GM20431 (cell line): ENCODE results near the gene PRELP.
"Not testable (repeated sequence)": the region's sequence is repeated elsewhere in the genome, so short reads cannot be mapped to it uniquely, and the experiment has no call there.

ENCODE experiments used
- in situ Hi-C: fragments of 300-500 bp; cut with MseI, MboI; formaldehyde crosslinking; loops from one replicate; pipeline ENCODE4 v1.15.0; 2020; ENCODE audit warnings: low sequenced_read_pairs; ENCODE audit not compliant: unreplicated experiment

PRELP gene

DNA sequence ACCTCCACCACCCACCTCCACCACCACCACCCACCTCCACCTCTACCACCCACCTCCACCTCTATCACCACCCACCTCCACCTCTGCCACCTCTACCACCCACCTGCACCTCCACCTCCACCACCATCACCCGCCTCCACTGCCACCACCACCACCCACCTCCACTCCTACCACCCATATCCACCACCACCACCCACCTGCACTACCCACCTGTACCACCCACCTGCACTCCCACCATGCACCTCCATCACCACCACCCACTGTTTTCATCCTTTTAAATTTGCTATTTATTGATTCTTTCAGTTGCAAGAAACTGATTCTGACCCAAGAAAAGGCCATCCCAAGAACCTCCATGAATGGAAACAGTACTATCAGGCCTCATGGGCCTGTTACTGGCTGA lies 24.7 kb downstream of the PRELP start:
- in situ Hi-C loops = loop anchor here (10.0 kb wide), 1 partner anchor 205 kb away; no protein-coding TSS in a partner anchor

DNA sequence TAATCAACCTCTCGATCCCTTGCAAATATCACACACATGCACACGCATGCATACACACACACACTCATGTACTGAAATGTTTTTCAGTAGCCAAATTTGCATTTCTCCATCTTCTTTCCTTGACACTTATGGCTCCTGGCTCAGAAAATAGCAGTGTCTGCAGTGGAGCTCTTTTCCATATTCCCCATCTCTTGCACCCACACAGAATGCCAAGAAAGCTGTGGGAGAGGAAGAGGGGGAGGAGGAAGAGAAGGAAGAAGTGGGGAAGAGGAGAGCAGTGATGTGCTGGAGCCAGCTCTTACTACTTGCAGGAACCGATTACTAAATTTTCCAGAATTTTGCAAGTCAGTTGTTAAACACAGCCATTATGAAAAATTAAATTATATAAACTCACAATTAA lies 28.2 kb downstream of the PRELP start:
- in situ Hi-C loops = loop anchor here (10.0 kb wide), 1 partner anchor 201 kb away; no protein-coding TSS in a partner anchor

DNA sequence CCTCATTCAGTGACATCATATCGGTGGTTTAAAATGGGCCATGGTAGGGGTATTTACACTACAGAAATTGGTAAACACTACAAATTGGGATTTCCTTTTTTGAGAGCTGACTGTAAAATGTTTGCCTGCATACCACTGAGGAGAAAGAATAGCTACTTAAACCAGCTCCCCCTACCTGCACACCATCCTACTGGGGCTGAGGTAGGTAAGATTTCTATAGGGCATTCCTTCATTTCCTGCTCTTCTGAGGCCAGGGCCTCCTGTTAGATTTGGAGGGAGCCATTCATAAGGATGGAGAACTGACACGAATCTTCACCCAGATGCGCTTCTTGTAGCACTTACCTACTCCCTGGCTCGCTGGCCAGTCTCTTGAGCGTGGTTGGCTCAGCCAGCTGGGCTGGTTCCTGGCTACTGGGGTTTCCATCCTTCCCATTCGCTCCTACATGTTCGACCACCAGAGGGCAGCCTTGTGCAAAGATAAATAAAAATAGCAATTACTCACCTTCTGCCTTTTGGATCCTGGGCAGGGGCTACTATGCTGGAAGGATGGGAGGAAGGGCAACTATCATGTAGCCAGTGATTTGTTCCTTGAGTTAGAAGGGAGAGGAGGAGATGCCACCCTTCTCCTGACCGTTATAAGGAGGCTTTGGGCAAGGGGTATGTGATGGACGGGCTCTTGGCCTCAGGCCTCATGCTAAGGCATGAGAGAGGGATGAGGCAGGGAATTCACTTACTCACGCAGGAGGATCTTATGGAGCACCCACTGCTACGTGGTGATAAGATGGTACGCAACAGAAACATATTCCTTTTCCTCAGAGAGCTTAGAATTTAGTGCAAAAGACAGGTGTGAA lies 29.0 kb downstream of the PRELP start:
- in situ Hi-C loops = loop anchor here (10.0 kb wide), 1 partner anchor 200 kb away; no protein-coding TSS in a partner anchor

DNA sequence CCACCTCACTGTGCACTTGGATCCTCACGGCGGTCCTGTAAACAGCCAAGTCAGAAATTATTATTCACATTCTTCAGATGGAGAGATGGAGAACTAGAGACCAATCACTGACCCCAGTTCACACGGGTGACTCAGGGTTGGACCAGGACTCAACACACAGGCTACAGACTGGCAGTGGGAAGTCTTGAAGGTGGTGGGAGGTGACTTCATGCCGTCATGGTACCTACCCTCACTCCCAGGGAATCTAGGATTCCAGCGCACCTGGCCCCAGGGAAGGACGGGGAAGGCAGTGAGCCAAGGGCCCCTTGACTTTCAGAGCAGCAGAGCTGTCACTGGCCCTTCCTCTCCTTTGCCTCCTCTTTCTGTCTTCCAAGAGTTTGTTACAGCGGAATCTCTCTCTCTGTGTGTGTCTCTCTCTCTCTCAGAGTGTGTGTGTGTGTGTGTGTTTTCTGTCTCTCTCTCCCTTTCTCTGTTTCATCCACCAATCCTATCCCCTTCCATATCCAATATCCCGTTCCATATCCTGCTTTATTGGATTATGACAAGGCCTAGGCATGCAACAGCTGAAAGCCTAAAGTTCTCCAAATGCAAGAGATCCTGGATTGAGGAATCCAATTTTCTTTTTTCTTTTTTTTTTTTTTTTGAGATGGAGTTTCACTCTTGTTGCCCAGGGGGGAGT lies 30.1 kb downstream of the PRELP start:
- in situ Hi-C loops = loop anchor here (10.0 kb wide), 1 partner anchor 199 kb away; no protein-coding TSS in a partner anchor

- in situ Hi-C loops = loop anchor here (10.0 kb wide), 1 partner anchor 198 kb away; no protein-coding TSS in a partner anchor
Measured at GRCh38 chr1:203506858-203507626, 31.4 kb downstream of the PRELP start.

- in situ Hi-C loops = loop anchor here (10.0 kb wide), 1 partner anchor 197 kb away; no protein-coding TSS in a partner anchor
Measured at GRCh38 chr1:203507759-203508158, 32.2 kb downstream of the PRELP start.

DNA sequence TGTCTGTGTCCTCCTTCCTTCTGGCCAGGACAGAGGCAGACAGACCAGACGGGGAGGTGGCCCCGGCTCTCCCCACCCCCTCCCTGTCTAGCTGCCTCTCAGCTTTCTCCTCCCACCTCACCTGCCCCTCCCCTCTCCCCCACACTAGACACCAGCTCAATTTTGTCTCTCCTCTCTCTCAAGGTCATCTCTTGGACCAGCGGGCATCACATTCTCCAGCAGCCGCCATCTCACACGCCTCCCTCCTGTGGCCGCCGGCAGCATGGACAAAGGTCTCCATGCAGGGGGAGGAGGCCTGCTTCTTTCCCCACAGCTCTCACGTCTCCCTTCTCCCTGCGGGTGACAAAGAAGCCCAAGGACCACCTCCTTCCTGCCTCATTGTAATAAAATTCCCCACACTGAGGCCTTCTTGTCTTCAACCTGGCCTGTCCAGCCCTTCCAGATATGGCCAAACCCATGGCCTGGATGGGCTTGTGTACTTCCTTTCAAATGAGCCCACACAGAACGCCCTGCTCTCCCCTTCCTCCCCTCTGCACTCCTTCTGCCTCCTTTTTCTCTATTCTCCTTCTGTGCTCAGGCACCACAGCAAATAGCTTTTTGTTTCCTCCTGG lies 33.0 kb downstream of the PRELP start:
- in situ Hi-C loops = loop anchor here (10.0 kb wide), 1 partner anchor 196 kb away; no protein-coding TSS in a partner anchor

GRCh38 chr1:203509135-203509534 lies 33.5 kb downstream of the PRELP start:
- in situ Hi-C loops = loop anchor here (10.0 kb wide), 1 partner anchor 196 kb away; no protein-coding TSS in a partner anchor

- in situ Hi-C loops = no loop called here
Measured at GRCh38 chr1:203511513-203511912, 35.9 kb downstream of the PRELP start.

GRCh38 chr1:203511930-203512329 lies 36.3 kb downstream of the PRELP start:
- in situ Hi-C loops = no loop called here

GRCh38 chr1:203512517-203512847 lies 36.9 kb downstream of the PRELP start:
- in situ Hi-C loops = no loop called here

- in situ Hi-C loops = no loop called here
Measured at GRCh38 chr1:203512848-203513584, 37.4 kb downstream of the PRELP start.

DNA sequence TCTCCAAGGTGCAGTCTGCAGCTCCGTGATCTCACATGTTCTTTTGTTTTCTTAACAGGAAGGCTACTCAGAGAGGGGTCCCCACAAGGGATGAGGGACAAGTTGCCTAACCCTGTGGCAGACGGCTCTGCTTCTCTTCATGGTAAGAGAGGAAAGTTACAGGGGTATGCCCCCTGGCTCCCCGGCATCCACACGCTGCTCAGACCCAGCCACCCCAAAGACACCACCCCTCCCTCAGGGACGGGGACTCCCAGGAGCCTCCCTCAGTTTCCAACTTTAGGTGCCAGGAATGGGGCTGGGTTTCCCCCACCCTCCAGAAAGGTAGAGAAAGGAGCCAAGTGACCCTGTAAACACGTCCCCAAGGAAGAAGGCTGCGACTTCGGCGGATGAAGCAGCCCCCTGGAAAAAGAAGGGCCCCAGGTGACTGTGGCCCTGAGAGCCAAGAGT lies 38.0 kb downstream of the PRELP start:
- in situ Hi-C loops = no loop called here

- in situ Hi-C loops = no loop called here
Measured at GRCh38 chr1:203516184-203516583, 40.6 kb downstream of the PRELP start.

DNA sequence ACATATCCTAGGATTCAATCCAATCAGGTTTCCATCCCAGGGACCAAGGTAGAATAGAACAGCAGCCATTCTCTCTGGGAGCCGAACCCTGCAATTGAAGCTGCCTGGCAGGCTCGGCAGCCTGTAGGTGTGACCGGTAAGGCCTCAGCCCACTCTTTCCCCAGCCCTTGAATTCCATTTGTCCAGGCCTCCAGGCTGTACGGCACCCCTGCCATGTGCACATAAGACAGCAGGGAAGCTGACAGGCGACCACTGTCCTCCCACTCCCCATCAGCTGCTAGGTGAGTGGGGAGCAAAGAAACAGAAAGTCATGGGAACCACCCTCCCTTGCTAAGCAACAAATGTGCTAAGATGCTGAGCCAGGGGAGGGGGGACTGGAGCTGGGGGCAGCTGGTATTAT lies 41.3 kb downstream of the PRELP start:
- in situ Hi-C loops = no loop called here

DNA sequence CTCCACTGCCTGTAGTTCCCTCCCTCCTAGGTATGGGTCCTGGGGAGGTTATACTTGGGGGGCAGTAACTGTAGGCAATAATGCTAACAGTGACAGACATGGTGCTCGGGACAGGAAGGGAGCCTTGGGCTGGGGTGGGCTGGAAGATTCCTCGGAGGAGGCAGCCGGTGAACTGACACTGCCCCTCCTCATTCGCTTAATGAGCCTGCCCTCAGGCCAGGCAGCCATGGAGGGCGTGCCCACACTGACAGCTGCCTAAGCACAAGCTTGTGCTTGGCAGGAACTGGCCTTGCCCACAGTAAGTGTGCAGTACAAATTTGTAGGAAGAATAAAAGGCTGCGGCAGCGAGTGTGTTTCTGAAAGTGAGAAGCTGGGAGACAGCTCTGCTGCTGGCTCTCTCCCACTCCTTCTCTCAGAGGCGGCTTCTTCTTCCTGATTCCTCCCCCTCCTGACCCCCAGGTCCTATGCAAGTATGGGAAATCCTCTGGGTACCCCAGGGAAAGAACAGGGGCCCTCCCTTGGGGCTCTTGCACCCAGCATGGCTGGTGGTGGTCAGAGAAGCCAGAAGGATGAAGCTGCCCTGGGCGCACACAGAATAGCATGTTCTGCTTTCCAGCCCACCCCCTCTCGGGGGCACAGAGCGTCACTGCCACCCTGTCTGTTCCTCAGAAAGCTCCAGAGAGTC lies 42.0 kb downstream of the PRELP start:
- in situ Hi-C loops = no loop called here

DNA sequence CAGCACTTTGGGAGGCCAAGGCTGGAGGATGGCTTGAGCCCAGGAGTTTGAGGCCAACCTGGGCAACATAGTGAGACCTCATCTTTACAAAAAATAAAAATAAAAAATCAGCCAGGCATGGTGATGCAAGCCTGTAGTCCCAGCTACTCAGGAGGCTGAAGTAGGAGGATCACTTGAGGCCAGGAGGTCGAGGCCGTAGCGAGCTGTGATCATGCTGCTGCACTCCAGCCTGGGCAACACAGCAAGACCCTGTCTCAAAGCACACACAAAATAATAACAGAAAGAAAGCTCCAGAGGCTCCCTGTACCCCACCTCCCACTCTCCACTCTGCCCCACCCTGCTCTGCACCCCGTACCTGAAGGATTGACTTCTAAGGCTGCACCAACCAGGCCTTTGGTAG lies 42.5 kb downstream of the PRELP start:
- in situ Hi-C loops = not testable (repeated sequence)

GRCh38 chr1:203518541-203518940 lies 42.9 kb downstream of the PRELP start:
- in situ Hi-C loops = no loop called here
